GM08714 (cell line): ENCODE data around the gene GATA2.

Experiments
- H3K4me3 ChIP-seq: fragments of 200-500 bp; sonication (Bioruptor generic); 2 replicates; pipeline ENCODE4 v1.5.1; 2014; ENCODE audit warnings: mild to moderate bottlenecking, low read length, inconsistent platforms
- ZNF274 ChIP-seq: IDR thresholded peaks from 2 replicates; pipeline ENCODE4 v1.6.1; 2012; ENCODE audit warnings: mild to moderate bottlenecking, low read depth, low read length

Gene GATA2

DNA sequence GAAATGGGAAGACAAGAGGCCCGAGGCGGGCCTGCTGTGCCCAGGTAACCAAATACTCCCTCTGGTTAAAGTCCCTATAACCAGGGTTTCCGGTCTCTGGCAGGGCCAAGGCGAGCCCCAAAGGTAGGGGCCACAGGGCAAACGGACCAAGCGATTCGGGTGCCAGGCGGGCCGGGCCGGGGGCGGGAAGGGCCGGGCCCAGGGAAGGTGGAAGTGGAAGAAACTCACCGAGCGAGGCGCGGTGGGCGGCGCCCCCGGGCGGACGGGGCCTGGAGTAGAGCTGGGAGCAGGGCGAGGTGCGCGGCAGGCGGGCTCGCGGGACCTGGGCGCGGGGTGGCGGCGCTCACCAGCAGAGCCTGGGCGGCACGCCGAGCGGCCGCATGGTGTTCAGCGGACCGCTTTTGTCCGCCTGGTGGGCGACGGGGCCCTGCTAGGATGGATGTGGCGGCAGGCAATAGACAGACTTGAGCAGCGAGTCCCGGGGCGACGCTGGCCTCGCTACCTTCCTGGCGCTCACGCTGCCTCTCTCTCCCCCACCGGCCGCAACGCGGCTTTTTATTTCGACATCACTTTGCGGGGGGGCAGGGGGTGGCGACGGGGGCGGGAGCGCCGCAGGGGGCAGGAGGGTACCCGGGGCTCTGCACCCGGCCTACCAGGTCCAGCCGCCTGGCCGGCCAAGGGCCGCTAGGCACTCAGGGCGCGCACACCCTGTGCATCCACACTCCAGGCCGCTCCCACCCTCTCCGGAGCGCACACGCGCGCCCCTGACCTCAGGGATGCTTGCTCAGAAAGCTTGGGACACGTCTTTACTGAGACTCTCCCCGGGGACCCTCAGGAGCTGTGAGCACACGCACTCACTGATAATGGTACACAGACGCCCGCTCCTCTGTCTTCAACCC lies at the start of gene GATA2:
TSS of gene GATA2 (minus strand) at position 531 of the 899 bp plus-strand sequence. CDS start 6,170 bp downstream, outside the sequence.
- no peak within 1 kb of the TSS for H3K4me3 ChIP-seq
- TF ChIP-seq ZNF274, result no peak

DNA sequence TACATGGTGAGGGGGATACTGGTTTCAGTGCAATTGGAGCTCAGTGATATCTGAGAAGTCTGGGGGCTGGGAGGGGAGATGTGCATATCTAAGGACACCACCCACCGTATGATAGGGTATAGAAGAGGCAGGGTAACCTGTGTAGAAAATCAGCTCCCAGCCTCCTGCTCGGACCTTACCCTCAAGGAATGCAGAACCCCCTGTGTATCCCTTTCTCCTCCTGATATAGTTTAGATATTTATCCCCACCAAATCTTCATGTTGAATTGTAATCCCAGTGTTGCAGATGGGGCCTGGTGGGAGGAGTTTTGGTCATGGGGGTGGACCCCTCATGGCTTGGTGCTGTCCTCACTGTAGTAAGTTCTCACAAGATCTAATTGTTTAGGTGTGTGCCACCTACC lies 48.2 kb upstream of the GATA2 start:
- no peak overlapping the region for H3K4me3 ChIP-seq
- TF ChIP-seq ZNF274, result no peak

DNA sequence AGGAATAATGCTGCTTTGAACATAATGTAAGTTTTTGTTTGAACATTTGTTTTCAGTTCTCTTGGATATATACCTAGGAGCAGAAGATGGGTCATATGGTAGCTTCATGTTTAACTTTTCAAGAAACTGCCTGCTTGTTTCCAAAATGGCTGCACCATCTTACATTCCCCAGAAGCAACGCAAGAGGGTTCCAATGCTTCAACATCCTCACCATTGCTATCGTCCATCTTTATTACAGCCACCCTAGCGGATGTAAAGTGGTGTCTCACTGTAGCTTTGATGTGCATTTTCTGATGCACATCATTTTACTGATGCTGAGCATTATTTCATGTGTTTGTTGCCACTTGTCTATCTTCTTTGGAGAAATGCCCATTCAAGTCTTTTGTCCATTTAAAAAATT lies 46.4 kb upstream of the GATA2 start:
- no peak overlapping the region for H3K4me3 ChIP-seq
- no peak for TF ChIP-seq ZNF274

DNA sequence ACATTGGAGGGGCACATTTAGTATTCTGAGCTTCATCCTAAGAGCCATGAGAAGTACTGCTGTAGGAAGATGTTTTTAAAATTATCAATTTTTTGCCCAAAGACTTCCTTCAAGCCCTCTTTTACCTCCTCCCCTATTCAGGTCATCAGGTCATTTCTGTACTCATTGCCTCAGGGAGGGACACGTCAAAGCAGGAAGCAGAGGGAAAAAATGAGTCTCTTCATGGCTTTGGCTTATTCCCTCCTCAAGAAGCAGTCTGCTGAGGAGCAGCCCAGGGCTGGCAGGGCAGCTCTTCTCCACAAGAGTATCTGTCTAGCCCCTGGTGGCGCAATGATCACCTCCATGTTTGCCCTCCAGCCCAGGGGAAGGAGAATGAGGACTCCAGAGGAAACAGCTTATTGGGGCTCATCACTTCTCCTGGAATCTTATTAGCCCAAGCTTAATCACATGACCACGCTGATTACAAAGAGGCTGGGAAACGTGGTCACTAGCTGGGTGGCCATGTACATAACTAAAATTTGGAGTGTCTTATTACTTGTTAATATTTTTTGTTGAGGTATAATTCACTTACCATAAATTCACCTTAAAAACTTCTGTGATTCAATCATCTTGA lies 44.2 kb upstream of the GATA2 start:
- TF ChIP-seq ZNF274, result no peak
- H3K4me3 ChIP-seq, result no peak overlapping the region

DNA sequence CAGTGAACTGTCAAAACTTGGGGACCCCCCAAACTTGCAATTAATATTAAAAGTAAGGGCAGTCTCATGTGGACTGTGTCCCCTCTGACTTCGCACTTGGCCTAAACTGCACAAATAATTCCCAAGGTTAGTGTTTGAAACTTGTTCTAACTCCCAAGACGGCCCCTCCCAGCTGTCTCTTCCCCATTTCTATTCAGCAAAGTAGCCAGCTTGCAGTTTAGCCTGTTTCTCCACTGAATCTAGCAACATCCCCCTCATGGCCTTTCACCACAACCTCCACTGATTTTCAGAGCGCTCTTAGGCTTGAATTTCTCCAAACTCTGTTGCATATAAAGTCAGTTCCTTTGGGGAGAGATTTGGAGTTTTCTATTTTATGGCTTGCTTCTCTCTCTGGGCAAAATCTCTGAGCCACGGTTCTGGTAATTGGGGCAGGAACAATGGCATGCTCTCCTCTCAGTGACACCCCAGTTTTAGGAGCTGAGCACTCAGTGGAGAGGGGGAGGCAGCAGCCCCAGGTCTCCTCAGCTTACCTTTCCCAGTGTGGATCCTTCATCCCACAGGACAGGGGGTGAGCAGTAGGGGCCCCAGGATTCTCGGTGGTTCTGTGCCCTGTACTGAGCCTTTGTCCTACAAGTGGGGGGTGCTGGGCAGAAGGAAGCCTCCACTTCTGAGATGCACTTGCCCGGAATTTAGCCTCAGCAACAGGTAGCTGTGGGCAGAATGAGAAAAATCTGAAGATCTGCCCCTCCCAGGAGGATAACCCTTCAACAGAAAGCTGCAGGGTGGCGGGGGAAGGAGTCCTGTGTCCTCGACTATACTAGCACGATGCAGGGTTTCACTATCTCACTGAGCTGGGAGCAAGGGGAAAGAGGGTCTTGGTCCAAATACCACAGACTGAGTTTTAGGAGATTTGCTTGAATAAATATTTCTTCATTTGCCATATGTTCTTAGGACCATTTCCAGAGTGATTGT lies 39.3 kb upstream of the GATA2 start:
- no peak overlapping the region for H3K4me3 ChIP-seq
- TF ChIP-seq ZNF274, result no peak

DNA sequence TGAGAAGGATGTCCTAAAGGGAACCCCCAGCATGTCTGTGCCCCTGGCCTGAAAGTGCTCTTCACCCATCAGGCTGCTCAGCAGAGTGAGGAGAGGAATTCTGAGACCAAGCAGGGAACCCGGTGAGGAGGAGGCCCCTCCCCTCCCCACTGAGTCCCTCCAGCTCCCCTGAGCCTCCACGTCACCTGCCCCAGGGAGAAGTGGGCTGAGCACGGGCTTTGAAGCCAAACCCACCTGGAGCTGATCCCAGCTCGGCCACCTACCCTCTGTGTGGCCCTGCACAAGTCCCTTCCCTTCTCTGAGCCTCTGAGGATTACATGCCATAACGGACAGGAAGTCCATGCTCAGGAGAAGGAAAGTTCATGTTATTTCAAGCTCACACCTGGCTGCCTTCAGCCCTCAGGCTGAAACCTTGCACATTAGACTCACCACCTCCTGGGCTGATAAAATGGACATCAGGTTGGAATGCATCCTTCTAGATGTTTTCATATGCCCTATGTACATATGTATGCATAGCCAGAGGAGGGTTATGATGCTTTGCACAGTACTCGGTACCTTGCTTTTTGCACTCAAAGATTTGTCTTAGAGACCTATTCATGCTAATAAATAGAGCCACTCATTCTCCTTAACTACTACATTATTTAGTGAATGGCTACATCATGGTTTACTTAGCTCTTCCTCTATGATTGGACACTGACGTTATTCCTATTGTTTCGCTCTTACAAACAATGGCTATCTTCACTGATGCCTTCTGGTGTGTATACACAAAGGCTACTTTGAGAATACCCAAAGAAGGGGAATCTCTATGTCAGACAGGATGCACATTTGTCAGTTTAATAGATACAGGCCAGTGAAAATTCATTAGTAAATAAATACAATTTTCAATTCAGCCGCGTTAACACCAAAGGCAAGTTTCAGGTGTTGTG lies 31.6 kb upstream of the GATA2 start:
- TF ChIP-seq ZNF274, result no peak
- H3K4me3 ChIP-seq, result no peak overlapping the region

DNA sequence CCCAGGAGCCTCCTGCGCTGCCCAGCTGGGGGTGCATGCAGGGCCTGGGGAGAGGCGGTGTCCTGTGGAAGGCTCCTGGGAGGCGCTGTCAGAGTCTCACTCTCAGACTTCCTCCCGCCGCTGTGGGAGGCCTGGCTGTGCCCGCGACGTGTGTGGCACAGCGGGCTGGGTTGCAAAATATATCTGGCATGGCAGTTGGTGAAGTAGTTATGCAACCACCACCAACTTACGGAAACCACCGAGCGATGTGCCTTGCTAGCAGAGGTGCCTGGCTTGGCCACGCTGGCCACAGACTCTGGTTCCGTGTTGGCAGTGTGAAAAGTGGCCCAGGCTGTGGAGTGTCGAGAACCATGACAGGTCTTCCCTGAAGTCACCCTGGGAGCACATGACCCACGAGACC lies 30.6 kb upstream of the GATA2 start:
- no peak for TF ChIP-seq ZNF274
- no peak overlapping the region for H3K4me3 ChIP-seq

DNA sequence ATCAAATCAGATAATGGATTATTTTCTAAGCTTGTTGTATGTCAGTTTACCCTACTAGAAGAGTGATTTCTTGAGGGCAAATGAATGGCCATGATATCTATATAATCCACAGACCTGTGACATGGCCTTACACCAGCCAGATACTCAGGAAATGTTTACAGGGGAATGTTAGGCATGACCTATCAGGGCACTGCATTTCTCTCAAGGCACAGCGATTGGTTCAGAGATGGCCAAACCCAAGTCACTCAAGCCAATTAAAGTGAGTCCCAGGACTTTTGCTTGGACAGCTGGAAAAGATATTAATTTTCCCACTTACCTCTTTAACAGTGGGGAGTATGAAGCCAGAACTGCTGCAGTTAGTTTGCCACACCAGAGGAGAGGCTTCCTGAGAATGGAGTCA lies 28.7 kb upstream of the GATA2 start:
- TF ChIP-seq ZNF274, result no peak
- no peak overlapping the region for H3K4me3 ChIP-seq

DNA sequence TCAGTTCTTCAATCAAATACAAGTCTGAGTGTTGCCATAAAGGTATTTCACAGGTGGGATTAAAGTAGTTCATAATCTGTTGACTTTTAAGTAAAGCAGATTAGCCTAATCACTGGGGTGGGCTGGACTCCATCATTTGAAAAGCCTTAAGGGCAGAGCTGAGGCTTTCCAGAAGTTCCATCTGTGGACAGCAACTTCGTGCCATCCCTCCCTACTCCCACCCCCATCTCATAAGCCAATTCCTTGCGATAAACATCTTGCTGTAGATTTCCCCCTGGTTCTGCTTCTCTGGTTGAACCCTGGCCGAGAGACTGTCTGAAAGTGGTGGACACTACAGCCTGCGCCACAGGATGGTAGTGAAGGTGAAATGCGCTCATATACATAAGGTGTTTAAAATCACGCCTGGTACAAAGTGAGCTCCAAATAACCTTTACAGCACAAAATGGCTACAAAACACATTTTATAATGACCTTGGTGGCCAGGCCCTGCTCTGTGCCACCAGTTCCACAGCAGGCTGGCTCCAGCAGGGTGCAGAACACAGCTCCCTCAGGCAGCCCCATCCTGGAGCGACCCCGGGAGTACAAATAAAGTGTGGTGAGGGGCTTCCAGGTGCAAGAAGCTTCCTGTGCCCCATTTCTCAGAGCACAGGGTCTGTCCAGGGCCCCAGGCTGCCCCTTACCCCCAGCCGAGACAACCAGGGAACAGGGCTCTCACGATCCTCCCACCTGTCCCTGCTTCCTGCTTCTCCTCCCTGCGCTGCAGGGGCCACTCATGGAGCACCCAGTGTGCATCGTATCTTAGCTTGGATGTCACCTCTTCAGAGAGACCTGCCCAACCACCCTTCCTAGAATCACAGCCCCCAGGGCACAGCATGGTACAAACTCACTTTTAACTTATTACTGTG lies 25.8 kb upstream of the GATA2 start:
- H3K4me3 ChIP-seq, result no peak overlapping the region
- no peak for TF ChIP-seq ZNF274

DNA sequence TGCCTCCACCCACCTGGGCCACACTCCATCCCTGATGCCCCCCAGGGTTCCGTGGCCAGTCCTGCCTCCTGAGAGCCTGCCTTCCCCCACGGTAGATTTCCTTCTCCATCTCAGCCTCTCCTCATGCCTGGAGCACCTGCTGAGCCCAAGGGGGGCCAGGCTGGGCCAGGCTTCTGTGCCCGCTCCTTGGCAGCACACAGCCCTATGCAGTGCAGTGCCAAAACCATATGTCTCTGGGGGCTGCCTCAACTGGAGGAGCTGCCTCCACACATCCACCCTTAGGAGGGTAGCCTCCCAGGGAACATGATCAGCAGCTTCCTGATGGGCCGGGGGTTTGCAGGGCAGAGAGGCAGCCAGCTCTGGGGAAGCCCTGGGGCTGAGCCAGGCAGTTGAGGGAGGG lies 24.6 kb upstream of the GATA2 start:
- H3K4me3 ChIP-seq, result no peak overlapping the region
- no peak for TF ChIP-seq ZNF274

DNA sequence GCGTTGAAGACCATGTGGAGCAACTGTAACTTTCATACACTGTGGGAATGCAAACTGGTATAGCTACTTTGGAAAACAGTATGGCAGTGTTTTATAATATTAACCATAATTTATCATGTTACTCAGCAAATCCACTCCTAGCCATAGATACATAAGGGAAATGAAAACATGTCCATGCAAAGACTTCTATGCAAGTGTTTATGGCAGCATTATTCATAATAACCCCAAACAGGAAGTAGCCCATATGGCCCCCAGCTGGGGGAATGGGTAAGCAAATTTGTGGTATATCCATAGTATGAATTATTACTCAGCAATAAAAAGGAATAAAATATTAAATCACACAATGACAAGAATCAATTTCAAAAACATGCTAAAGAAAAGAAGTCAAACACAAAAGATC lies 23.0 kb upstream of the GATA2 start:
- H3K4me3 ChIP-seq, result no peak overlapping the region
- no peak for TF ChIP-seq ZNF274

DNA sequence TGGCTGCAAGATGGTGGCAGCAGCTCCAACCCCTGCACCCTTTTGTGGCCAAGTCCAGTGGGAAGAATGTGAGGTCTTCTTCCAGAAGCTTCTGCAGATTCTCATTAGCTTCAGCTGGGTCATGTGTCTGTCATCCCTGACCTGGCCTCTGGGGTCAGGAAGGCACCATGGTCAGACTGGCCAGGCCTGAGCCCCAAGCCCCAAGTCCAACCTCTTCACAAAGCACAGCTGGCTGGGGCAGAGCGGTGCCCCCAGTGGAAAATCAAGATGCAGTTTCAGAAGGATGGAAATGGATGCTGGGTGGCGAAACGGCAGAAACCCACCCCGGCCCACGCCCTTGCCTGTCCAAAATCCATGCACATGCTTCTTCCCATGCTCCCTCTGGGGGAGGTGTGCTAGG lies 15.9 kb upstream of the GATA2 start:
- no peak for TF ChIP-seq ZNF274
- no peak overlapping the region for H3K4me3 ChIP-seq
